Measurements from ENCODE around the gene ATG7.

- TF ChIP-seq, protein P1, sequence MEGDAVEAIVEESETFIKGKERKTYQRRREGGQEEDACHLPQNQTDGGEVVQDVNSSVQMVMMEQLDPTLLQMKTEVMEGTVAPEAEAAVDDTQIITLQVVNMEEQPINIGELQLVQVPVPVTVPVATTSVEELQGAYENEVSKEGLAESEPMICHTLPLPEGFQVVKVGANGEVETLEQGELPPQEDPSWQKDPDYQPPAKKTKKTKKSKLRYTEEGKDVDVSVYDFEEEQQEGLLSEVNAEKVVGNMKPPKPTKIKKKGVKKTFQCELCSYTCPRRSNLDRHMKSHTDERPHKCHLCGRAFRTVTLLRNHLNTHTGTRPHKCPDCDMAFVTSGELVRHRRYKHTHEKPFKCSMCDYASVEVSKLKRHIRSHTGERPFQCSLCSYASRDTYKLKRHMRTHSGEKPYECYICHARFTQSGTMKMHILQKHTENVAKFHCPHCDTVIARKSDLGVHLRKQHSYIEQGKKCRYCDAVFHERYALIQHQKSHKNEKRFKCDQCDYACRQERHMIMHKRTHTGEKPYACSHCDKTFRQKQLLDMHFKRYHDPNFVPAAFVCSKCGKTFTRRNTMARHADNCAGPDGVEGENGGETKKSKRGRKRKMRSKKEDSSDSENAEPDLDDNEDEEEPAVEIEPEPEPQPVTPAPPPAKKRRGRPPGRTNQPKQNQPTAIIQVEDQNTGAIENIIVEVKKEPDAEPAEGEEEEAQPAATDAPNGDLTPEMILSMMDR (IDR thresholded peaks at IDR 0.05): no peak
- TF ChIP-seq POLR2A (IDR thresholded peaks at IDR 0.05): no peak
Observed at GRCh38 chr3:11300970-11301369, 28.8 kb downstream of the ATG7 start.
